ENCODE results near the gene PARD3. TPM values are rescaled to one million over a fixed set of nuclear protein-coding genes. Genes with fewer than 3 reads are reported as not detected.

Gene PARD3
- total RNA-seq, 1 experiment from 2014 or later: 57.4 TPM

- Histone ChIP-seq H3K79me2 (ENCODE audit: low read depth) (peaks cover 81% of the 10 kb centered on the region), H3K4me1 (replicated peaks; ENCODE audit: insufficient read depth) (peaks cover 20% of the 10 kb centered on the region), H3K9me2 (ENCODE audit: insufficient read depth) (no peaks in the 10 kb centered on the region), H3K4me2 (no peak overlapping the region), H2AFZ (no peak overlapping the region), H3K27ac (no peak overlapping the region), H3F3A (ENCODE audit: insufficient read depth, low read depth) (peaks cover 34% of the 10 kb centered on the region), H4K20me1 (ENCODE audit: insufficient read depth) (no peaks in the 10 kb centered on the region), H3K27me3 (ENCODE audit: insufficient read depth, low read depth) (no peaks in the 10 kb centered on the region), H3K9me3 (ENCODE audit: insufficient read depth, low read depth) (0 out of 2 replicates have a peak, but pooled peaks cover 4% of the 10 kb centered on the region), H3K36me3 (ENCODE audit: low read depth) (no peaks in the 10 kb centered on the region), H3K4me3 (no peak overlapping the region)
- TF ChIP-seq EZH2 (IDR thresholded peaks at IDR 0.05; ENCODE audit: low read depth): no peak
- no peak for TF ChIP-seq CTCF (conservative IDR thresholded peaks at IDR 0.05)
- DNase-seq: no peak
- CTCF ChIA-PET: no interaction called here
- POLR2A ChIA-PET (ENCODE audit: unreplicated experiment): no interaction called here
- intact Hi-C loops (cut with micrococcal nuclease; ENCODE audit: unreplicated experiment): no loop called here
- no TSS peak for BruUV-seq (replicated peaks)
Observed at GRCh38 chr10:34760606-34761005, 54.5 kb downstream of the PARD3 start.

- H3K9me2 ChIP-seq (ENCODE audit: insufficient read depth): no peaks in the 10 kb centered on the region
- no TSS peak for BruUV-seq (replicated peaks)
- DNase-seq: no peak
- no peaks in the 10 kb centered on the region for H4K20me1 ChIP-seq (ENCODE audit: insufficient read depth)
- H3K27me3 ChIP-seq (ENCODE audit: insufficient read depth, low read depth): no peaks in the 10 kb centered on the region
- H2AFZ ChIP-seq: no peak overlapping the region
- peaks cover 20% of the 10 kb centered on the region for H3K4me1 ChIP-seq (replicated peaks; ENCODE audit: insufficient read depth)
- ChIA-PET CTCF (no interaction called here), POLR2A (ENCODE audit: unreplicated experiment) (no interaction called here)
- peak overlapping the region; percentile 82; the same call in 1 of the 2 replicates for H3K27ac ChIP-seq
- no peak overlapping the region for H3K4me2 ChIP-seq
- no peak for TF ChIP-seq EZH2 (IDR thresholded peaks at IDR 0.05; ENCODE audit: low read depth)
- TF ChIP-seq CTCF (conservative IDR thresholded peaks at IDR 0.05): no peak
- H3K4me3 ChIP-seq: no peak overlapping the region
- H3K36me3 ChIP-seq (ENCODE audit: low read depth): no peaks in the 10 kb centered on the region
- peaks cover 34% of the 10 kb centered on the region for H3F3A ChIP-seq (ENCODE audit: insufficient read depth, low read depth)
- H3K79me2 ChIP-seq (ENCODE audit: low read depth): peaks cover 80% of the 10 kb centered on the region
- H3K9me3 ChIP-seq (ENCODE audit: insufficient read depth, low read depth): 0 out of 2 replicates have a peak, but pooled peaks cover 4% of the 10 kb centered on the region
- intact Hi-C loops (cut with micrococcal nuclease; ENCODE audit: unreplicated experiment): loop anchor here (2.0 to 5.0 kb wide), 2 partner anchors 61 to 93 kb away; no protein-coding TSS in a partner anchor
Observed at GRCh38 chr10:34759837-34760215, 55.3 kb downstream of the PARD3 start.

GRCh38 chr10:34759161-34759836, 55.8 kb downstream of the PARD3 start:
- intact Hi-C loops (cut with micrococcal nuclease; ENCODE audit: unreplicated experiment): loop anchor here (2.0 to 5.0 kb wide), 2 partner anchors 60 to 92 kb away; no protein-coding TSS in a partner anchor
- CTCF ChIA-PET: interaction anchor here (1.4 kb wide), 1 partner anchor 27 kb away, joined by 7 read pairs; no protein-coding TSS in a partner anchor
- 0 out of 2 replicates have a peak, but pooled peaks cover 4% of the 10 kb centered on the region for H3K9me3 ChIP-seq (ENCODE audit: insufficient read depth, low read depth)
- no peaks in the 10 kb centered on the region for H3K27me3 ChIP-seq (ENCODE audit: insufficient read depth, low read depth)
- no peak for DNase-seq
- H3K4me2 ChIP-seq: no peak overlapping the region
- H3K4me3 ChIP-seq: no peak overlapping the region
- H3K36me3 ChIP-seq (ENCODE audit: low read depth): no peaks in the 10 kb centered on the region
- H4K20me1 ChIP-seq (ENCODE audit: insufficient read depth): no peaks in the 10 kb centered on the region
- POLR2A ChIA-PET (ENCODE audit: unreplicated experiment): no interaction called here
- H3K79me2 ChIP-seq (ENCODE audit: low read depth): peaks cover 80% of the 10 kb centered on the region
- peaks cover 20% of the 10 kb centered on the region for H3K4me1 ChIP-seq (replicated peaks; ENCODE audit: insufficient read depth)
- BruUV-seq (replicated peaks): no TSS peak
- peak overlapping the region; percentile 82 for H3K27ac ChIP-seq
- no peaks in the 10 kb centered on the region for H3K9me2 ChIP-seq (ENCODE audit: insufficient read depth)
- no peak for TF ChIP-seq EZH2 (IDR thresholded peaks at IDR 0.05; ENCODE audit: low read depth)
- H3F3A ChIP-seq (ENCODE audit: insufficient read depth, low read depth): peaks cover 34% of the 10 kb centered on the region
- no peak overlapping the region for H2AFZ ChIP-seq
